HG03575 (cell line): ENCODE results near the gene ITPKB.
"Not testable (repeated sequence)": the region's sequence is repeated elsewhere in the genome, so short reads cannot be mapped to it uniquely, and the experiment has no call there.

Source experiments
- ATAC-seq: cut with Tn5 transposase; IDR thresholded peaks from one replicate; pipeline ENCODE4 v1.9.1; 2021; ENCODE audit not compliant: unreplicated experiment, insufficient number of reproducible peaks, low FRiP score; ENCODE audit errors: extremely low read depth

The ITPKB gene

DNA sequence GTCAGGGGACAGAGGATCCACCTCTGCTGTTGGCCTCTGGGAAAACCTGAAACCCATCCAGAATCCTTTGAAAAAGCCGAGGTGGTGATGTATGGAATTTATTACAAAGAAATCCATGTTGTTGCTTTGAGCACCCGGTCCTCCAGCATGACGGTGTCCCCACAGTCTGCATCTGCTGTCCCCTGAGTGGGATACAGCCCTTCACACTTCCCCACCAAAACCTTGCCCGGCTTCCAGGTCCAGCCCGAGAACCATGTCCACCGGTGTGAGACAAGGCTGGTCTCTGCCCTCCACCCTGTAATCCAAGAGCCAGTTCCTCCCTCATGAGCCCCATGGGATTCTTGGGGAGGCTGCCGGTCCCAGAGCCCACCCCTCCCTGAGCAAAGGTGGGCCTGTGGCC, 120.1 kb downstream of the ITPKB start:
- ATAC-seq, result no peak

DNA sequence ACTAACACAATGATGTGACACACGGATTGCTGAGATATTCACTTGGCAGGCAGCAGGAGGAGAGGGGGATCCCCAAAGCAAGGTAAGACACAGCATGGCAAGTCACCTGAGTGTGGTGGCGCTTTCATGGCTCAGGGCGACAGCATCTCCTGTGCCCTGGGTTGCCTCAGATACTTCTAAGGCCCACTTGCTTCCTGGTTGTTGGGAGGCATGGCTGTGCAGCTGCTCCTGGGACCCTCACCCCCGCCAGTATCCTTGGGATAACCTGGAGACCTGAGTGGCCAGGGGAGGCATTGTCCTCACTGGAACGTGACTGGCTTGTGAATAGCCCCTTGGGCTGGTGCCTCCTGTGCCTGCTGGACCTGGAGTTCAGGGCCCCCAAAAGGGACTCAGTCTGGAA, 120.7 kb downstream of the ITPKB start:
- ATAC-seq, result no peak

DNA sequence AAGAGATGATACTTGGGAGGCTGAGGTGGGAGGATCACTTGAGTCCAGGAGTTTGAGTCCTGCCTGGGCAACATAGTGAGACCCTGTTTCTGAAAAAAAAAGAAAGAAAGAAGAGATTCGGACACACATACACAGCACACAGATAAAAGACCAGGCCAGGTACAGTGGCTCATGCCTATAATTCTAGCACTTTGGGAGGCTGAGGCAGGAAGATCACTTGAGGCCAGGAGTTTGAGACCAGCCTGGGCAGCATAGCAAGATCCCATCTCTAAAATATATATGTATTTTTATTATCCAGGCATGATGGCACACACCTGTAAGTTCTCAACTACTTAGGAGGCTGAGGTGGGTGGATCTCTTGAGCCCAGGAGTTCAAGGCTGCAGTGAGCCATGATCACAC, 121.4 kb downstream of the ITPKB start:
- ATAC-seq, result not testable (repeated sequence)

DNA sequence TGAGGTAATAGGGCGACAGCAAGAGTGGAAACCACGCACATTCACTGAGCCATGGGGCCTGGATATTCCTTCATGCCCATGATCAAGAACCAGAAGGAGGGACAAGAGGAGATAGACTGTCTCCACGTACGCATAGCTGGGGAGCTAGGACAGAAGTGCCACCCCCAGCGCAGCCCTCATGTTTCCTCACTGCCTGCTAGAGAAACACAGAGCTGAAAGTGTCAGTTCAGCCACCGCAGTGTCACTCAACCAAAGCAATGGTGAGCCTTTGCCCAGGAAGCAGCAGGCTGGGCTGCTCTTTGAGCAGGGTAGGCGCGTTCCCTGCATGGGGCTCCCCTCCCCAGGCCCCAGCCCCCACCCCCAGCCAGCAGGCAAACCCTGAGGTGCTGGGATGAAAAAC, 122.0 kb downstream of the ITPKB start:
- no peak for ATAC-seq

DNA sequence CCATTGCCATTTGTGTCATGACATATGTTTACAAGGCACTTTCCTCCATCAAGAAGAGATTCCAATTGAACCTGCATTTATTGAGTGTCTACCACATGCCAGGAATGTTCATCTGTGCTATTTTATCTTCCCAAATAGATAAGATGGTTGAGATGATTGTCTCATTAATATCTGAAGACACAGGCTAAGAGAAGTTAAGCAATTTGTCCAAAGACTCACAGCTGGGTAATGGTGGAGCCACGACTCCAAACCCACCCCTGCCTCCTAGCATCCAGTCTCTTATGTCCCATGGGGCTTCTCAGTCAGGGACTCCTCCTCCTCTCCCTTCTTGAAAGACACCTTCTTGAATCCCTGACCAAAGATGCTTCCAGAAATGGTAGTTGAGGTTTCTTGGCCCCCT, 122.4 kb downstream of the ITPKB start:
- ATAC-seq, result no peak

DNA sequence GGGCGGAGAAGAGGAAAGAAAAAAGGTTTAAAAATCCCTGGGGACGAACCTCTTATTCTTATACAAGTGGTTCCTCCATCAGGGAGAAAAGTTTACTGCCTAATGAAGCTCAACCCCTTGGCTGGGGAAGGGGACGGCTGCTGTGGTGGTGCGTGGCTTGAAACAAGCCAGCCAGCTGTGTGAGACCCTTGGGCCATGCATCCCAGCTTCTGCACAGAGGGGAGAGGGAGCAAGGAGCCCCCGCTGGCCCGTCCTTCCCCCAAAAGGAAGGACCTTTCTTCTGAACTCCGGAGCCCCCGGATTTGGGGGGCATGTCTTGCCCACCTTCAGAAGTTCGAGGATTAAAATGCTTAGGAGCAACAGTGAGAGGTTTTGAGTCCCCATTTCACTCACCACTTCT, 123.2 kb downstream of the ITPKB start:
- ATAC-seq, result no peak

DNA sequence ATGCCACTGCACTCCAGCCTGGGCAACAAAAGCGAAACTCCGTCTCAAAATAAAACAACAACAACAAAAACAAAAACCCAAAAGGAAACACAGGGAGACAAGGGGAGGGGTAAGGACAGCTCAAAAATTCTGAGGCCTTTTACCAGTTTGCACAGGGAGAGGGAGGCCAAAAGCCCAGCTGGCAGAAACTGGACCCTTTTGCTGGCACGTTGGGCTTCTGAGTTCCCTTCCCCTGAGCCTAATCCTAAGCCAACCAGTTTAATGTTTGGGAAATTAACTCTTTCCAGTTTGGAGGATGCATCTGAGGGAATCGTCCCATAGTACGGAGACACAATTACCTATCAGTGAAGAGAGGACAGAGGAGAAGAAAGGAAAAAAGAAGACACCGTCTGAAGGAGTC, 127.1 kb downstream of the ITPKB start:
- not testable (repeated sequence) for ATAC-seq

DNA sequence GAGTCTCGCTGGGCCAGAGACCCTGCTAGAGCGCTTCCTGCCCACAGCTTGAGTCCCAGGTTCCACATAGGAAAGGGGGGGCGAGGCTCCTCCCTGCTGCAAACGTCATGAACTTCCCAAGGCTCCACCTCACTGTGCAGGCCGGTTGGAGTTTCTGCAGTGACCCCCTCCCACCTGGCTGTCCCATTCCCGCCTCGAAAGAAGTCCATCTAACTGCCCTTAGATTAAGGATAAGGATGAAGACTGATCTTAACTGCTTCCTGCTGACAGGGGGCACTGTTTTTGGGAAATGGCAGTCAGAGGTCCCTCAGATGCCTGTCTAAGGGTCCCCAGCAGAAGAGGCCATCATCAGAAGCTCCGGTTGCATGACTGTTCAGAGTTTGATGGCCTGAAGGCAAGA, 127.8 kb downstream of the ITPKB start:
- ATAC-seq, result no peak

GRCh38 chr1:226610671-226611070, 128.4 kb downstream of the ITPKB start:
- no peak for ATAC-seq

- ATAC-seq, result no peak
Measured at GRCh38 chr1:226609836-226610455, 129.1 kb downstream of the ITPKB start.

DNA sequence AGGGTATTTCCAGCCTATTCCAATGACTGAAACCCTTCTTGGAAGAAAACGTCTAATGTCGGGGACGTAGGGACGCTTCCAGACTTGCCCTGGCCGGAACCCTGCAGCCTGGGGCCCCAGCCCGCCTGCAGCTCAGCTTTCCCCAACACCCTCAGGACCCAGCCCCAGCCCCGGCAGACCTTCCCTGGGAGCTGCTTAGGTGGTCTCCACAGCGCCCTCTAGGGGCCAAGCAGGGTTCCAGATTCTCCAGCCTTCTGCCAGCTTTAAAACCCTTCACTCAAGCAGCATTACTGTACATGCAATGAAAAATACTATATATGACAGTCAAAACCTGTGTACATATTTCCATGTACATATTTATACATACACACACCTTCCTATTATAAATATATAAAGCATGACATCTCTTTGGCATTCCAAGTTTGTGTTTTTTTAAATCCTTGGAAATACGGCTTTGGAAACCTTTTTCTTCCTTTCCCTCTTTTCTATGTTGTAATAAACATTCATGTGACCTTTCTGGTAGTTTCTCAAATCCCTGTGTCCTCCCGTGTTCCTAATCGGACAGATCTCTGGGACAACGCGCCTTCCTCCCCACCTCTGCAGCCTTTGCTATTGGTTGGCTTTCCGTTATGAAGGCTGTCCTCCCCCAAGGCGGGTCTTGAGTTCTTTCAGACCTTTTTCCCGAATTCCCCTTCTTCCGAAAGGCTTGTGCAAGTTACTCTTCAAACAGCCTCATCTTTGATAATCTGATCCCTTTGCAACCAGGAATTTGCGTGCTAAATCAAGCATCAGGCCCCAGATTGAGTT, 130.2 kb downstream of the ITPKB start:
- no peak for ATAC-seq

- no peak for ATAC-seq
Measured at GRCh38 chr1:226607821-226608220, 131.3 kb downstream of the ITPKB start.

- no peak for ATAC-seq
Measured at GRCh38 chr1:226607268-226607660, 131.8 kb downstream of the ITPKB start.

- ATAC-seq, result no peak
Measured at GRCh38 chr1:226606311-226607267, 132.5 kb downstream of the ITPKB start.

GRCh38 chr1:226605318-226605950, 133.6 kb downstream of the ITPKB start:
- ATAC-seq, result no peak

GRCh38 chr1:226604560-226605317, 134.3 kb downstream of the ITPKB start:
- no peak for ATAC-seq

DNA sequence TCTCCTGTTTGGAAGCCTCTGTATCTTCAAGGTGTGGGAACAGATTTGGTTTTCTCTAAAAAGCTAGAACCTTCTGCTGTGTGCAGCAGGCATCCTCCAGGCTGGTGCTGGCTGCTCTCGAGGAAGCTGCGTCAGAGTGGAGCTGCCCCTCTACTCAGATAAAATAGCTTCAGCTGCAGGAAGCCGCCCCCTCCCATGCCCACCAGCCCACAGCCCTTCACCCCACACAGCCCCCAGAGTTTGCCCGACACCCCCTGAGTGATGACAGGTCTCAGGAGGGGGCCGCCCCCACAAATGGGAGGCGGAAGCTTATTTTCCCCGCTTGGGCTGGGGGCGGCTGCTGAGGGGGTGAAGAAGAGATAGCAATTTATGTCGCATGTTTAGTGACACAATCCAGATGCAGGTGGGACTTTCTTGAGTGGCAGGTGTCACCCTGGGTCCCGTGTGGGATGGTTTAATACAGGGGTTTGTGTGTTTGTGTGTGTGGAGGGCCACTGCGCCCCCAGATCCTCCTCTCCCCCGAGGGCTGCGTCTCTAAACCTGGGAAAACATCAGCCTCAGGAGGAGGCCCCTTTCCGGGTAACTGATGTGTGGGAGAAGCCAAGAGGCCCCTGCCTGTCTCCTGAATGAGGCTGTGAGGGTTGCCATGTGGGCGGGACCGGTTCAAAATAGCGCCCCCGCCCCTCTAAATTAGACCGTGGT, 135.1 kb downstream of the ITPKB start:
- ATAC-seq, result no peak
